Right lobe of liver (tissue), 6 donors: ENCODE measurements around the gene RPL22. TPM values are rescaled to one million over a fixed set of nuclear protein-coding genes. Genes with fewer than 3 reads are reported as not detected.
"Not testable (repeated sequence)": the region's sequence is repeated elsewhere in the genome, so short reads cannot be mapped to it uniquely, and the experiment has no call there.

Source experiments
- ATAC-seq, 4 donors: fragments of 200-7000 bp; cut with Tn5 transposase; one replicate each; pipeline ENCODE4 v1.9.1; 2020; ENCODE audit warnings: mild to moderate bottlenecking in 4 of 4, moderate library complexity in 4 of 4
- DNase-seq, 3 donors: peaks; one replicate each; pipeline ENCODE4 v3.0.0-alpha.2; 2020
- H3K27ac ChIP-seq, 3 donors: fragments of 200-600 bp; one replicate each; pipeline ENCODE4 v1.8.0; 2022
- H3K27me3 ChIP-seq, 2 donors: fragments of 200-600 bp; one replicate each; pipeline ENCODE4 v1.8.0; 2022
- H3K36me3 ChIP-seq, 4 donors: fragments of 200-600 bp; sonication (generic) in 1 of 4; one replicate each; pipeline versions ENCODE4 v1.5.1 to v1.8.0; 2017 to 2022; ENCODE audit warnings: control low read depth in 1 of 4
- H3K4me1 ChIP-seq, 4 donors: fragments of 200-600 bp; sonication (generic) in 1 of 4; one replicate each; pipeline versions ENCODE4 v1.5.1 to v1.8.0; 2017 to 2022; ENCODE audit warnings: control low read depth in 1 of 4
- H3K4me3 ChIP-seq, 3 donors: fragments of 200-600 bp; one replicate each; pipeline ENCODE4 v1.8.0; 2022
- H3K9me3 ChIP-seq, 4 donors: fragments of 200-600 bp; sonication (generic) in 1 of 4; one replicate each; pipeline versions ENCODE4 v1.5.1 to v1.8.0; 2017 to 2022; ENCODE audit warnings: control low read depth in 1 of 4
- CTCF ChIP-seq, 4 donors: fragments of 200-600 bp in 3 of 4; fragments of 450-650 bp in 1 of 4; IDR thresholded peaks; one replicate each; pipeline versions ENCODE4 v1.5.1 to v1.8.0; 2016 to 2022; ENCODE audit warnings: antibody characterized with exemption in 4 of 4, mild to moderate bottlenecking in 2 of 4
- POLR2A ChIP-seq: fragments of 450-650 bp; IDR thresholded peaks from one replicate; pipeline ENCODE4 v1.6.1; 2017; ENCODE audit warnings: antibody characterized with exemption, mild to moderate bottlenecking
- WGBS: methylation state at CpG from one replicate; pipeline ENCODE4 v1.1.6; 2018; ENCODE audit warnings: low coverage, low lambda C conversion rate; ENCODE audit not compliant: insufficient coverage; ENCODE audit errors: missing lambda C conversion rate; 5-methylcytosine and 5-hydroxymethylcytosine counted together
- intact Hi-C, 2 donors: fragments of 100-400 bp; cut with DNase I; formaldehyde crosslinking; loops; one replicate each; pipeline versions ENCODE4 v1.11.2 to v1.14.1; 2022
- total RNA-seq, 6 experiments: library from RNA; depleted of rRNA in 2 of 6; stranded (reverse); fragments of >200 nt in 2 of 6; fragmentation: NEBNext Ultra II Directional in 3 of 6; extraction: Animal tissue kit (Norgen Biotek cat#: 25700) in 3 of 6; gene quantifications; one replicate each; pipeline versions ENCODE4 v1.1.0 to v1.2.4, GENCODE V29; 2016 to 2023
- donor health status: DM: no; HTN: yes; CAD: no.
- donor health status: DM: no; HTN: no; CAD: no.
- donor health status: DM: no; HTN: no; CAD: no.
- donor health status: DM: no; HTN: yes; CAD: no.
- donor health status: DM: no; HTN: yes; CAD: no.

Gene RPL22
- total RNA-seq, 6 experiments from 2014 or later = 45.4 to 156 (median 134) TPM

DNA sequence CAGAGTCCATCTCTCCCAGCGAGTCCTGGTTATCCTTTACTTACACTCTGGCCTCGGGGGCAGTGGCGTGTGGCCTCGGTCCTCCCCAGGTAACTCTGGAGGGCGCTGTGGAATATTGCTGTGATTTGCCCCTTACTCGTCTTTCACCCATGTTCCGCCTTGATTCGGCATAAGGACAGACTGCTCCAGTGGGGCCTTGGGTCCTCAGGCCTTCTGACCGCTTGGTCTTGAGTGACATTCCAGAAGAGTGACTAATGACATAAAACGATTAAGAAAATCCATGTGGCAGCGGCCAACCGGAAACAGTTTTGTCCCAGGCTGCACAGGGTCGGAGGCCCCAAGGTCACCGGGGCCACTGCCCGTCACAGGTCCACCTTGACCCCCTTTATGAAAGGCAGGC, 25.3 kb upstream of the RPL22 start:
- 74% methylated on average over 8 of the region's 15 CpGs for WGBS
- Histone ChIP-seq H3K9me3 (no peaks in the 10 kb centered on the region), H3K4me3 (no peak overlapping the region), H3K27ac (no peak overlapping the region), H3K27me3 (no peaks in the 10 kb centered on the region), H3K4me1 (no peaks in the 10 kb centered on the region), H3K36me3 (peaks cover 2 to 37% (median 9%) of the 10 kb centered on the region in 4 donors)
- intact Hi-C loops = no loop called here
- no peak for DNase-seq
- ATAC-seq = no peak
- TF ChIP-seq CTCF (IDR thresholded peaks at IDR 0.05) = no peak
- TF ChIP-seq POLR2A = no peak

DNA sequence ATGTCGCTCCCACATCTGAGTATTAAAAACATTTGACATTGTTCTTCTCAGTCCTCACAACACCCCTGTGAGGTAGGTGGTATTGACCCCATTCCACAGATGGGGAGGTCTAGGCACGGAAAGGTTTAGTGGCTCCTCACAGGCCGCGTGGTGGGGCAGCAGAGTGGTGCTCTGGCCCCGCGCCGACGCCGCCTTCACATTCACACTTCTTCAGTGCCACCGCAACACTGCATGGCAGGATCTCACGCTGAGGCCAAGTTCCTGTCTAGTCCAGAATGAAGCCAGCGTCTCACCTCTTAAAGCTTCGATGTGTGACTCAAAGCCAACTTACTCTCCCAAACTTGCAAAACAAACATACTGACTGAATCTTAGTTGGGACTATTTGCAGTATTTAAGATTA, 24.2 kb upstream of the RPL22 start:
- Histone ChIP-seq H3K4me1 (no peaks in the 10 kb centered on the region), H3K36me3 (peaks cover 0 to 36% (median 9%) of the 10 kb centered on the region in 4 donors), H3K27me3 (no peaks in the 10 kb centered on the region), H3K4me3 (no peak overlapping the region), H3K27ac (no peak overlapping the region), H3K9me3 (no peaks in the 10 kb centered on the region)
- TF ChIP-seq CTCF (IDR thresholded peaks at IDR 0.05) (no peak), POLR2A (no peak)
- no peak for DNase-seq
- no peak for ATAC-seq
- 94% methylated on average over 6 of the region's 13 CpGs for WGBS
- intact Hi-C loops = no loop called here

- Histone ChIP-seq H3K4me3 (no peak overlapping the region), H3K9me3 (no peaks in the 10 kb centered on the region), H3K27ac (no peak overlapping the region), H3K36me3 (peaks cover 0 to 33% (median 7%) of the 10 kb centered on the region in 4 donors), H3K4me1 (no peaks in the 10 kb centered on the region), H3K27me3 (no peaks in the 10 kb centered on the region)
- DNase-seq (peak in 1 of 3 donors; percentile 29), ATAC-seq (peak in 3 of 4 donors; percentile 17 to 41 (median 39))
- WGBS = 54% methylated on average over 2 of the region's 6 CpGs
- TF ChIP-seq CTCF (IDR thresholded peaks at IDR 0.05) = no peak
- TF ChIP-seq POLR2A = no peak
- intact Hi-C loops = no loop called here
These were observed 23.2 kb upstream of the RPL22 start for GRCh38 chr1:6222636-6223035.

- DNase-seq = no peak
- H3K27ac ChIP-seq = no peak overlapping the region
- peaks cover 0 to 21% (median 5%) of the 10 kb centered on the region in 4 donors for H3K36me3 ChIP-seq
- no peak overlapping the region for H3K4me3 ChIP-seq
- no peak for ATAC-seq
- WGBS = 91% methylated on average over 2 of the region's 12 CpGs
- no peaks in the 10 kb centered on the region for H3K4me1 ChIP-seq
- no peaks in the 10 kb centered on the region for H3K27me3 ChIP-seq
- TF ChIP-seq POLR2A (no peak), CTCF (IDR thresholded peaks at IDR 0.05) (no peak)
- intact Hi-C loops = no loop called here
- no peaks in the 10 kb centered on the region for H3K9me3 ChIP-seq
These were observed 21.9 kb upstream of the RPL22 start for GRCh38 chr1:6221210-6221784.

GRCh38 chr1:6220236-6220635, 20.8 kb upstream of the RPL22 start:
- intact Hi-C loops = no loop called here
- H3K9me3 ChIP-seq = no peaks in the 10 kb centered on the region
- TF ChIP-seq CTCF (IDR thresholded peaks at IDR 0.05) (no peak), POLR2A (no peak)
- no peak for DNase-seq
- H3K27ac ChIP-seq = no peak overlapping the region
- H3K27me3 ChIP-seq = no peaks in the 10 kb centered on the region
- 100% methylated on average over 3 of the region's 8 CpGs for WGBS
- H3K4me1 ChIP-seq = no peaks in the 10 kb centered on the region
- H3K4me3 ChIP-seq = no peak overlapping the region
- no peak for ATAC-seq
- H3K36me3 ChIP-seq = peaks cover 0 to 20% (median 5%) of the 10 kb centered on the region in 4 donors

GRCh38 chr1:6219641-6220040, 20.2 kb upstream of the RPL22 start:
- WGBS = 85% methylated on average over 5 of the region's 11 CpGs
- H3K4me1 ChIP-seq, H3K9me3 ChIP-seq, intact Hi-C loops, H3K27ac ChIP-seq, ATAC-seq, H3K4me3 ChIP-seq, DNase-seq, H3K27me3 ChIP-seq: not testable (repeated sequence)
- H3K36me3 ChIP-seq = peaks cover 0 to 14% (median 4%) of the 10 kb centered on the region in 4 donors
